Neuron (in vitro differentiated cells): ENCODE data around the gene BICRA.
"Not testable (repeated sequence)": the region's sequence is repeated elsewhere in the genome, so short reads cannot be mapped to it uniquely, and the experiment has no call there.

Source experiments
- H2AFZ ChIP-seq: one replicate; pipeline ENCODE4 v1.6.1; 2013; ENCODE audit warnings: low read depth, mild to moderate bottlenecking, inconsistent platforms, low read length, moderate library complexity
- H3K27me3 ChIP-seq: one replicate; pipeline ENCODE4 v1.6.1; 2013; ENCODE audit warnings: low read length; ENCODE audit not compliant: insufficient read depth
- H3K36me3 ChIP-seq: one replicate; pipeline ENCODE4 v1.6.1; 2013; ENCODE audit warnings: low read length; ENCODE audit not compliant: insufficient read depth
- H3K4me1 ChIP-seq: one replicate; pipeline ENCODE4 v1.6.1; 2013; ENCODE audit warnings: low read length; ENCODE audit not compliant: insufficient read depth
- H3K4me3 ChIP-seq: 2 replicates; pipeline ENCODE4 v1.5.1; 2013; ENCODE audit warnings: mild to moderate bottlenecking, low read length, moderate library complexity
- H3K9me3 ChIP-seq: one replicate; pipeline ENCODE4 v1.6.1; 2013; ENCODE audit warnings: low read length

Gene BICRA

GRCh38 chr19:47626238-47626637, 17.3 kb downstream of the BICRA start:
- H3K4me1 ChIP-seq = no peaks in the 10 kb centered on the region

GRCh38 chr19:47628078-47628771, 19.3 kb downstream of the BICRA start:
- peaks cover 9% of the 10 kb centered on the region for H3K36me3 ChIP-seq
- no peaks in the 10 kb centered on the region for H3K27me3 ChIP-seq

More at GRCh38 chr19:47626238-47626637, 17.3 kb downstream of the BICRA start:
- peaks cover 9% of the 10 kb centered on the region for H3K9me3 ChIP-seq
- H2AFZ ChIP-seq = no peak overlapping the region
- H3K36me3 ChIP-seq = peaks cover 10% of the 10 kb centered on the region
- no peaks in the 10 kb centered on the region for H3K27me3 ChIP-seq
- H3K4me3 ChIP-seq = no peak overlapping the region

GRCh38 chr19:47630594-47630993, 21.7 kb downstream of the BICRA start:
- no peaks in the 10 kb centered on the region for H3K4me1 ChIP-seq
- H3K4me3 ChIP-seq = no peak overlapping the region
- peaks cover 8% of the 10 kb centered on the region for H3K36me3 ChIP-seq
- H3K27me3 ChIP-seq = no peaks in the 10 kb centered on the region
- H2AFZ ChIP-seq = no peak overlapping the region
- H3K9me3 ChIP-seq = peaks cover 11% of the 10 kb centered on the region

More at GRCh38 chr19:47628078-47628771, 19.3 kb downstream of the BICRA start:
- peaks cover 11% of the 10 kb centered on the region for H3K9me3 ChIP-seq
- H3K4me1 ChIP-seq = no peaks in the 10 kb centered on the region
- H3K4me3 ChIP-seq = no peak overlapping the region
- H2AFZ ChIP-seq = no peak overlapping the region

GRCh38 chr19:47631681-47632446, 22.9 kb downstream of the BICRA start:
- H3K4me1 ChIP-seq = no peaks in the 10 kb centered on the region
- no peaks in the 10 kb centered on the region for H3K27me3 ChIP-seq
- H3K9me3 ChIP-seq = peaks cover 11% of the 10 kb centered on the region
- H3K4me3 ChIP-seq = no peak overlapping the region
- peaks cover 8% of the 10 kb centered on the region for H3K36me3 ChIP-seq
- H2AFZ ChIP-seq = no peak overlapping the region

- no peak overlapping the region for H3K4me3 ChIP-seq
- H3K9me3 ChIP-seq = peaks cover 11% of the 10 kb centered on the region
- peaks cover 6% of the 10 kb centered on the region for H3K4me1 ChIP-seq
- H2AFZ ChIP-seq = no peak overlapping the region
- peaks cover 8% of the 10 kb centered on the region for H3K36me3 ChIP-seq
- H3K27me3 ChIP-seq = no peaks in the 10 kb centered on the region
Observed at GRCh38 chr19:47633517-47633916, 24.6 kb downstream of the BICRA start.

GRCh38 chr19:47633996-47634395, 25.1 kb downstream of the BICRA start:
- H3K27me3 ChIP-seq = no peaks in the 10 kb centered on the region
- no peak overlapping the region for H2AFZ ChIP-seq

GRCh38 chr19:47635152-47635754, 26.3 kb downstream of the BICRA start:
- not testable (repeated sequence) for H3K4me1 ChIP-seq, H3K27me3 ChIP-seq, H3K9me3 ChIP-seq, H2AFZ ChIP-seq, H3K4me3 ChIP-seq
- peaks cover 14% of the 10 kb centered on the region for H3K36me3 ChIP-seq

More at GRCh38 chr19:47633996-47634395, 25.1 kb downstream of the BICRA start:
- H3K4me1 ChIP-seq = peaks cover 6% of the 10 kb centered on the region
- H3K4me3 ChIP-seq = no peak overlapping the region
- H3K9me3 ChIP-seq = peaks cover 11% of the 10 kb centered on the region
- H3K36me3 ChIP-seq = peaks cover 8% of the 10 kb centered on the region

- H2AFZ ChIP-seq = no peak overlapping the region
- H3K4me1 ChIP-seq = peaks cover 6% of the 10 kb centered on the region
- peaks cover under 1% of the 10 kb centered on the region for H3K9me3 ChIP-seq
- peaks cover 7% of the 10 kb centered on the region for H3K36me3 ChIP-seq
- H3K27me3 ChIP-seq = no peaks in the 10 kb centered on the region
- no peak overlapping the region for H3K4me3 ChIP-seq
Observed at GRCh38 chr19:47637550-47637949, 28.6 kb downstream of the BICRA start.

GRCh38 chr19:47641891-47642485, 33.1 kb downstream of the BICRA start:
- Histone ChIP-seq H3K36me3 (peaks cover 13% of the 10 kb centered on the region), H3K27me3 (no peaks in the 10 kb centered on the region), H3K9me3 (peaks cover 3% of the 10 kb centered on the region), H3K4me1 (peaks cover 11% of the 10 kb centered on the region), H3K4me3 (no peak overlapping the region), H2AFZ (no peak overlapping the region)

- Histone ChIP-seq H3K4me3 (no peak overlapping the region), H3K9me3 (peaks cover 3% of the 10 kb centered on the region), H3K4me1 (peaks cover 6% of the 10 kb centered on the region), H3K36me3 (peaks cover 13% of the 10 kb centered on the region), H2AFZ (no peak overlapping the region), H3K27me3 (no peaks in the 10 kb centered on the region)
Observed at GRCh38 chr19:47643281-47643680, 34.3 kb downstream of the BICRA start.

- peaks cover 13% of the 10 kb centered on the region for H3K36me3 ChIP-seq
- H3K4me3 ChIP-seq = no peak overlapping the region
Observed at GRCh38 chr19:47644199-47644598, 35.3 kb downstream of the BICRA start.

GRCh38 chr19:47644743-47645482, 36.0 kb downstream of the BICRA start:
- Histone ChIP-seq H3K36me3 (peaks cover 13% of the 10 kb centered on the region), H2AFZ (no peak overlapping the region), H3K4me1 (peaks cover 5% of the 10 kb centered on the region), H3K27me3 (no peaks in the 10 kb centered on the region), H3K9me3 (peaks cover 8% of the 10 kb centered on the region), H3K4me3 (no peak overlapping the region)

More at GRCh38 chr19:47644199-47644598, 35.3 kb downstream of the BICRA start:
- Histone ChIP-seq H3K27me3 (no peaks in the 10 kb centered on the region), H2AFZ (no peak overlapping the region), H3K4me1 (peaks cover 5% of the 10 kb centered on the region), H3K9me3 (peaks cover 4% of the 10 kb centered on the region)
